HEK293T (cell line): ENCODE data around the gene ASB18.

Experiments
- ARNT ChIP-seq: fragments of 450-650 bp; IDR thresholded peaks from 2 replicates; pipeline ENCODE4 v1.6.1; 2017; ENCODE audit warnings: mild to moderate bottlenecking
- FOXK2 ChIP-seq: fragments of 450-650 bp; IDR thresholded peaks from 2 replicates; pipeline ENCODE4 v1.6.1; 2016; ENCODE audit warnings: mild to moderate bottlenecking
- FOXM1 ChIP-seq: fragments of 450-650 bp; IDR thresholded peaks from 2 replicates; pipeline ENCODE4 v1.6.1; 2017; ENCODE audit warnings: mild to moderate bottlenecking, borderline replicate concordance
- HDGF ChIP-seq: fragments of 450-650 bp; IDR thresholded peaks from 2 replicates; pipeline ENCODE4 v1.6.1; 2017; ENCODE audit warnings: antibody characterized with exemption, borderline replicate concordance
- LEF1 ChIP-seq: fragments of 450-650 bp; IDR thresholded peaks from 2 replicates; pipeline ENCODE4 v1.6.1; 2017; ENCODE audit warnings: mild to moderate bottlenecking, borderline replicate concordance
- NFRKB ChIP-seq: fragments of 450-650 bp; IDR thresholded peaks from 2 replicates; pipeline ENCODE4 v1.6.1; 2016; ENCODE audit warnings: mild to moderate bottlenecking, moderate library complexity
- SP1 ChIP-seq: fragments of 450-650 bp; IDR thresholded peaks from 2 replicates; pipeline ENCODE4 v1.6.1; 2017
- SUZ12 ChIP-seq: fragments of 450-650 bp; IDR thresholded peaks from 2 replicates; pipeline ENCODE4 v1.6.1; 2016; ENCODE audit warnings: mild to moderate bottlenecking
- ZNF384 ChIP-seq: fragments of 450-650 bp; IDR thresholded peaks from 2 replicates; pipeline ENCODE4 v1.6.1; 2016

- TF ChIP-seq ARNT (no peak), ZNF384 (no peak), FOXK2 (no peak), HDGF (no peak), LEF1 (no peak), FOXM1 (no peak), SUZ12 (no peak), SP1 (no peak), NFRKB (no peak)
Measured at GRCh38 chr2:236209996-236210395, 54.2 kb downstream of the ASB18 start.
